Fibroblast of lung (primary cell): ENCODE results near the gene NUDT7. TPM values are rescaled to one million over a fixed set of nuclear protein-coding genes. Genes with fewer than 3 reads are reported as not detected.

Source experiments
- DNase-seq, 2 donors: peaks; one replicate each; pipeline versions ENCODE4 v3.0.0 to v3.0.0-alpha.2; 2010; ENCODE audit warnings: low read depth in 2 of 2
- H2AFZ ChIP-seq: 2 replicates; pipeline ENCODE4 v1.5.1; 2012; ENCODE audit warnings: low read length, control low read depth, inconsistent platforms
- H3K27ac ChIP-seq: 2 replicates; pipeline ENCODE4 v1.5.1; 2011; ENCODE audit warnings: low read length, control low read depth; ENCODE audit not compliant: insufficient read depth
- H3K27me3 ChIP-seq: 2 replicates; pipeline ENCODE4 v1.5.1; 2011; ENCODE audit warnings: mild to moderate bottlenecking, low read length; ENCODE audit not compliant: control insufficient read depth, insufficient read depth
- H3K36me3 ChIP-seq: 2 replicates; pipeline ENCODE4 v1.5.1; 2011; ENCODE audit warnings: low read length; ENCODE audit not compliant: control insufficient read depth, insufficient read depth
- H3K4me1 ChIP-seq: 2 replicates; pipeline ENCODE4 v1.5.1; 2011; ENCODE audit warnings: low read length; ENCODE audit not compliant: control insufficient read depth, insufficient read depth; ENCODE audit errors: extremely low read depth
- H3K4me2 ChIP-seq: 2 replicates; pipeline ENCODE4 v1.5.1; 2011; ENCODE audit warnings: low read length, control low read depth; ENCODE audit not compliant: insufficient read depth; ENCODE audit errors: extremely low read depth
- H3K4me3 ChIP-seq, 4 experiments: fragments of 200-600 bp in 1 of 4; sonication (generic) in 1 of 4; replicated peaks in 1 of 4; 2 replicates each; pipeline ENCODE4 v1.5.1; 2011 to 2016; ENCODE audit warnings: low read length in 4 of 4, low read depth in 3 of 4, mild to moderate bottlenecking in 3 of 4, control low read depth in 2 of 4, inconsistent platforms in 1 of 4, mixed read lengths in 1 of 4; ENCODE audit not compliant: insufficient read depth in 1 of 4; ENCODE audit errors: control extremely low read depth in 1 of 4
- H3K79me2 ChIP-seq: 2 replicates; pipeline ENCODE4 v1.5.1; 2012; ENCODE audit warnings: mild to moderate bottlenecking, low read length, inconsistent platforms; ENCODE audit not compliant: control insufficient read depth, insufficient read depth
- H3K9ac ChIP-seq: 2 replicates; pipeline ENCODE4 v1.5.1; 2011; ENCODE audit warnings: mild to moderate bottlenecking, low read length, control low read depth; ENCODE audit not compliant: insufficient read depth
- H3K9me3 ChIP-seq: 2 replicates; pipeline ENCODE4 v1.5.1; 2012; ENCODE audit warnings: low read depth, low read length; ENCODE audit not compliant: control insufficient read depth, insufficient read depth
- H4K20me1 ChIP-seq: 2 replicates; pipeline ENCODE4 v1.5.1; 2011; ENCODE audit warnings: low read length; ENCODE audit not compliant: control insufficient read depth, insufficient read depth; ENCODE audit errors: extremely low read depth
- CTCF ChIP-seq, 2 donors: IDR thresholded peaks in 1 of 2; conservative IDR thresholded peaks in 1 of 2; 1 replicate in 1 of 2; 2 replicates in 1 of 2; pipeline ENCODE4 v1.5.1; 2011 to 2012; ENCODE audit warnings: low read length in 2 of 2, control low read depth in 1 of 2, inconsistent platforms in 1 of 2, low read depth in 1 of 2, mild to moderate bottlenecking in 1 of 2
- EZH2 ChIP-seq: IDR thresholded peaks from 2 replicates; pipeline ENCODE4 v1.5.1; 2012; ENCODE audit warnings: low read length, control low read depth, mild to moderate bottlenecking; ENCODE audit errors: missing control alignments
- polyA plus RNA-seq, 2 donors: library from polyadenylated mRNA; depleted of rRNA in 1 of 2; stranded (reverse) in 1 of 2; unstranded in 1 of 2; fragments of >200 nt; gene quantifications; 2 replicates each; pipeline ENCODE4 v1.2.1, GENCODE V29; 2011 to 2012; ENCODE audit warnings: missing spikeins in 1 of 2
- total RNA-seq: library from RNA; depleted of rRNA; stranded (reverse); fragments of >200 nt; gene quantifications from 2 replicates; pipeline ENCODE4 v1.2.1, GENCODE V29; 2014

Gene NUDT7
- total and polyA plus RNA-seq, 2 donors (not counting 1 experiment from before 2014, with no cell fraction given) = 15.2 to 21.5 TPM

DNA sequence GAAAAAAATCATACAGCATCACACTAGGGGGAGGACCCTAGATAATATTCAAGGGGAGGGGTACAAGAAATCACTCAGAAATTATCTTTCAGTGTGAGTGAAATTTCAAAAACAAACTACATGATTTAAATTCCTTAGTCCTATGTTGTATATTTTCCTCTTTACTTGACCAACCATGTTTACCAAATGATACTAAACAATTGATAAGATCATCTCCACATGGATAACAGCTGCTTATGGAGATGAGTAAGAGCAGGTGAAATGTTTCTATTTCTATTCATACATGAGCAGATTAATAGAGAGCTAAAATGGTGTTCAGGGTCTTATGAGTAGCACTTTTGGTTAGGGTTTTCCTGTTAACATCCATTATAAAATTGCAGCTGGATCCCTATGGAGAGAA is 58.8 kb downstream of the NUDT7 start:
- Histone ChIP-seq H3K4me3 (no peak overlapping the region), H2AFZ (no peak overlapping the region), H3K27me3 (no peaks in the 10 kb centered on the region), H3K4me1 (peaks cover 2% of the 10 kb centered on the region), H3K4me2 (no peak overlapping the region), H3K79me2 (no peaks in the 10 kb centered on the region), H3K9ac (no peak overlapping the region), H3K36me3 (no peaks in the 10 kb centered on the region), H4K20me1 (no peaks in the 10 kb centered on the region), H3K9me3 (no peaks in the 10 kb centered on the region), H3K27ac (no peak overlapping the region)
- no peak for DNase-seq
- no peak for TF ChIP-seq CTCF (conservative IDR thresholded peaks at IDR 0.05 in 1 of 2, IDR thresholded peaks at IDR 0.05 in 1 of 2; ENCODE audit: low read depth in 1 of 2, low read length in 2 of 2)

DNA sequence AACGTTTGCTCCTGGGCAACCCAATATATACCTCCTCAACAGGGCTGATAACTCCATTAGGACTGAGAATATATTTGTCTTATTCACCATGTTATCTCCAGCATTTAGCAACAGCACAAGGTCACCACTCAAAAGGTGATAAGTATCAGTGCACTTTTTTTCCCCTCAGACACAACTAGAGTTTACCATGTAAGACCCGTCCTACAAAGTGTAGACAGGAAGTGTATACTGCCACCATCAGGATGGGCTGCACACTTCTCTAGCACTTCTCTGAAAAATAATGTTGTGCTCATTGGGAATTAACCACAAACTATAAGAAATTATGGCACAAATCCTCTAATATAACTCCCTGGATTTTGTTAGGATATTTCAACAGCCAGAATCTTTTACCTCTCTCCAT is 60.4 kb downstream of the NUDT7 start:
- Histone ChIP-seq H3K27me3 (no peaks in the 10 kb centered on the region), H2AFZ (no peak overlapping the region), H3K36me3 (no peaks in the 10 kb centered on the region), H3K9me3 (no peaks in the 10 kb centered on the region), H3K4me2 (no peak overlapping the region), H3K4me3 (no peak overlapping the region), H4K20me1 (no peaks in the 10 kb centered on the region), H3K79me2 (no peaks in the 10 kb centered on the region), H3K9ac (no peak overlapping the region), H3K27ac (no peak overlapping the region), H3K4me1 (peaks cover 2% of the 10 kb centered on the region)
- DNase-seq = peak in 1 of 2 donors; percentile 48
- TF ChIP-seq CTCF (conservative IDR thresholded peaks at IDR 0.05 in 1 of 2, IDR thresholded peaks at IDR 0.05 in 1 of 2; ENCODE audit: low read depth in 1 of 2, low read length in 2 of 2) (peak in 1 of 2 donors; percentile 51), EZH2 (no peak)

DNA sequence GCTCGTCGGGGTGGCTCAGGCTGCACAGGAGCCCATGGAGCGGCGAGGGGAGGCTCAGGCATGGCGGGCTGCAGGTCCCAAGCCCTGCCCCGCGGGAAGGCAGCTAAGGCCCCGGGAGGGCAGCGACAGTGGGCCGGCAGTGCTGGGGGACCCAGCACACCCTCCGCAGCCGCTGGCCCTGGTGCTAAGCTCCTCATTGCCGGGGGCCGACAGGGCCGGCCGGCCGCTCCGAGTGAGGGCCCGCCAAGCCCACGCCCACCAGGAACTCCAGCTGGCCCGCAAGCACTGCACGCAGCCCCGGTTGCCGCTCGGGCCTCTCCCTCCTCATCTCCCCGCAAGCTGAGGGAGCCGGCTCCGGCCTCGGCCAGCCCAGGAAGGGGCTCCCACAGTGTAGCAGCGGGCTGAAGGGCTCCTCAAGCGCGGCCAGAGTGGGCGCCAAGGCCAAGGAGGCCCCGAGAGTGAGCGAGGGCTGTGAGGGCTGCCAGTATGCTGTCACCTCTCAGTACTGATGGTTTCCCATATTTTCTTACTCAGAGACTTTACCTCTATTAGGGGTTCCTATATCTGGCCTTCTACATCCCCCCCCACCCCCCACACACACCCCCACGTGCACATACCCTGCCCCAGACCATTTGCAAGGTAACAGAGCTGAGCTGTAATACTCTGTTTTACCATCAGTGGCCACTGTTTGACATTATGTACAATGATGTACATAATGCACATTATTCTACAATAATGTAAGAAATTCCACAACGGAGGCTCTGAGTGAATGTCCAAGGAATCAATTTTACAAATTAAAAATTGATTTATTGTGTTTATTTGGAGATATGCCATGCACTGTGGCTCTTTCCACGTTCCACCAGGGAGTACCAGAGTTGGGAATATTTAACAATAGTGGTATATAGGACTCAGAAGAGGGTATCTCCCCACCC is 62.4 kb downstream of the NUDT7 start:
- Histone ChIP-seq H3K4me2 (no peak overlapping the region), H3K4me3 (no peak overlapping the region), H3K27ac (no peak overlapping the region), H3K36me3 (no peaks in the 10 kb centered on the region), H3K27me3 (peaks cover 4% of the 10 kb centered on the region), H2AFZ (no peak overlapping the region), H4K20me1 (no peaks in the 10 kb centered on the region), H3K4me1 (peaks cover 2% of the 10 kb centered on the region), H3K79me2 (no peaks in the 10 kb centered on the region), H3K9me3 (no peaks in the 10 kb centered on the region), H3K9ac (no peak overlapping the region)
- TF ChIP-seq EZH2 (no peak), CTCF (conservative IDR thresholded peaks at IDR 0.05 in 1 of 2, IDR thresholded peaks at IDR 0.05 in 1 of 2; ENCODE audit: low read depth in 1 of 2, low read length in 2 of 2) (peak in 1 of 2 donors; percentile 45)
- DNase-seq = no peak
